H1 (cell line): ENCODE measurements around the gene PEX26.

ENCODE experiments used
- CBX8 ChIP-seq: fragments of 300-800, 300-1000 bp; sonication (generic); IDR thresholded peaks from 2 replicates; pipeline ENCODE4 v1.7.1; 2016; ENCODE audit warnings: low read depth, low read length, borderline replicate concordance
- CTCF ChIP-seq, 3 experiments: IDR thresholded peaks; 1 replicate in 2 of 3; 2 replicates in 1 of 3; pipeline versions ENCODE4 v1.5.1 to v1.6.1; 2011; ENCODE audit warnings: low read length in 3 of 3, mild to moderate bottlenecking in 3 of 3, inconsistent platforms in 2 of 3, low read depth in 1 of 3, moderate library complexity in 1 of 3; ENCODE audit not compliant: insufficient read depth in 1 of 3; ENCODE audit errors: control extremely low read depth in 1 of 3

- no peak for TF ChIP-seq CTCF (IDR thresholded peaks at IDR 0.05; ENCODE audit: control extremely low read depth in 1 of 3, insufficient read depth in 1 of 3, low read depth in 1 of 3, low read length in 3 of 3)
- TF ChIP-seq CBX8, result no peak
Measured at GRCh38 chr22:18067121-18067520, 10.7 kb upstream of the PEX26 start.
